Loucy (cell line): Measurements from ENCODE around the gene DBNDD1.

Source experiments
- H2AFZ ChIP-seq: fragments of 200-600 bp; sonication (generic); 2 replicates; pipeline ENCODE4 v1.6.0; 2016; ENCODE audit warnings: antibody characterized with exemption, mild to moderate bottlenecking, low read length, moderate library complexity
- H3F3A ChIP-seq: fragments of 200-600 bp; 2 replicates; pipeline ENCODE4 v1.6.0; 2016; ENCODE audit warnings: antibody characterized with exemption, low read depth, mild to moderate bottlenecking
- H3K27me3 ChIP-seq: fragments of 200-600 bp; sonication (generic); 2 replicates; pipeline ENCODE4 v1.6.1; 2014; ENCODE audit warnings: low read length, mild to moderate bottlenecking; ENCODE audit not compliant: insufficient read depth, poor library complexity, severe bottlenecking
- H3K36me3 ChIP-seq: fragments of 200-600 bp; sonication (generic); 2 replicates; pipeline ENCODE4 v1.6.1; 2016; ENCODE audit warnings: low read length; ENCODE audit not compliant: insufficient read depth
- H3K4me1 ChIP-seq: fragments of 200-600 bp; sonication (generic); 2 replicates; pipeline ENCODE4 v1.5.1; 2014; ENCODE audit warnings: low read length, mild to moderate bottlenecking; ENCODE audit not compliant: insufficient read depth, poor library complexity, severe bottlenecking
- H3K4me2 ChIP-seq: fragments of 200-600 bp; sonication (generic); 2 replicates; pipeline ENCODE4 v1.6.0; 2014; ENCODE audit warnings: antibody characterized with exemption, low read length, low read depth, mild to moderate bottlenecking; ENCODE audit not compliant: poor library complexity, severe bottlenecking
- H3K4me3 ChIP-seq: fragments of 200-600 bp; sonication (generic); 2 replicates; pipeline ENCODE4 v1.5.1; 2014; ENCODE audit warnings: low read length, mild to moderate bottlenecking, mixed read lengths; ENCODE audit not compliant: poor library complexity, severe bottlenecking
- H3K79me2 ChIP-seq: fragments of 200-600 bp; sonication (generic); 2 replicates; pipeline ENCODE4 v1.6.1; 2014; ENCODE audit warnings: low read length; ENCODE audit not compliant: insufficient read depth
- H3K9ac ChIP-seq: fragments of 200-600 bp; sonication (generic); 2 replicates; pipeline ENCODE4 v1.6.0; 2014; ENCODE audit warnings: mild to moderate bottlenecking, low read depth, low read length, moderate library complexity; ENCODE audit not compliant: poor library complexity, severe bottlenecking
- H3K9me2 ChIP-seq: fragments of 200-600 bp; sonication (generic); replicated peaks from 2 replicates; pipeline ENCODE4 v1.6.1; 2016; ENCODE audit warnings: low read depth, low read length, mixed read lengths
- H3K9me3 ChIP-seq: fragments of 200-600 bp; sonication (generic); 2 replicates; pipeline ENCODE4 v1.6.1; 2014; ENCODE audit warnings: mild to moderate bottlenecking, antibody characterized with exemption, low read length, low read depth; ENCODE audit not compliant: insufficient read depth
- H4K20me1 ChIP-seq: fragments of 200-600 bp; sonication (generic); 2 replicates; pipeline ENCODE4 v1.6.0; 2014; ENCODE audit warnings: antibody characterized with exemption, low read length, mild to moderate bottlenecking; ENCODE audit not compliant: insufficient read depth, poor library complexity, severe bottlenecking
- CTCF ChIP-seq: fragments of 200-600 bp; sonication (generic); conservative IDR thresholded peaks from 2 replicates; pipeline ENCODE4 v1.5.1; 2014; ENCODE audit warnings: mild to moderate bottlenecking, antibody characterized with exemption, low read length
- EZH2phosphoT487 ChIP-seq: fragments of 200-600 bp; IDR thresholded peaks from 2 replicates; pipeline ENCODE4 v1.6.1; 2018; ENCODE audit warnings: antibody characterized with exemption, mild to moderate bottlenecking, moderate library complexity, borderline replicate concordance

The DBNDD1 gene

GRCh38 chr16:90044111-90044551, 24.9 kb upstream of the DBNDD1 start:
- Histone ChIP-seq H3K27me3 (no peaks in the 10 kb centered on the region), H2AFZ (no peak overlapping the region), H3K4me2 (no peak overlapping the region), H3F3A (no peaks in the 10 kb centered on the region), H3K36me3 (no peaks in the 10 kb centered on the region), H3K4me1 (no peaks in the 10 kb centered on the region), H4K20me1 (no peaks in the 10 kb centered on the region), H3K4me3 (no peak overlapping the region), H3K9me2 (no peaks in the 10 kb centered on the region), H3K9me3 (no peaks in the 10 kb centered on the region), H3K79me2 (no peaks in the 10 kb centered on the region), H3K9ac (no peak overlapping the region)
- TF ChIP-seq CTCF, result no peak
- TF ChIP-seq EZH2phosphoT487, result no peak

GRCh38 chr16:90043526-90043925, 24.3 kb upstream of the DBNDD1 start:
- Histone ChIP-seq H3K9me2 (no peaks in the 10 kb centered on the region), H3K9ac (no peak overlapping the region), H4K20me1 (no peaks in the 10 kb centered on the region), H3F3A (no peaks in the 10 kb centered on the region), H3K79me2 (no peaks in the 10 kb centered on the region), H3K27me3 (no peaks in the 10 kb centered on the region), H3K4me2 (no peak overlapping the region), H3K9me3 (no peaks in the 10 kb centered on the region), H2AFZ (no peak overlapping the region), H3K4me3 (no peak overlapping the region), H3K36me3 (no peaks in the 10 kb centered on the region), H3K4me1 (no peaks in the 10 kb centered on the region)
- TF ChIP-seq EZH2phosphoT487 (no peak), CTCF (no peak)

- no peaks in the 10 kb centered on the region for H3K27me3 ChIP-seq
- H3K9me2 ChIP-seq, result no peaks in the 10 kb centered on the region
- no peaks in the 10 kb centered on the region for H3K79me2 ChIP-seq
- H4K20me1 ChIP-seq, result no peaks in the 10 kb centered on the region
- H3K9me3 ChIP-seq, result no peaks in the 10 kb centered on the region
- no peaks in the 10 kb centered on the region for H3K4me1 ChIP-seq
- H3K4me2 ChIP-seq, result no peak overlapping the region
- H3K9ac ChIP-seq, result no peak overlapping the region
- no peak for TF ChIP-seq CTCF
- no peak for TF ChIP-seq EZH2phosphoT487
- no peaks in the 10 kb centered on the region for H3K36me3 ChIP-seq
- H2AFZ ChIP-seq, result no peak overlapping the region
- no peaks in the 10 kb centered on the region for H3F3A ChIP-seq
- H3K4me3 ChIP-seq, result no peak overlapping the region
Measured at GRCh38 chr16:90042946-90043514, 23.8 kb upstream of the DBNDD1 start.
